Stomach smooth muscle (tissue), 2 donors: Measurements from ENCODE around the gene NCAN.

Source experiments
- H3K27ac ChIP-seq: one replicate; pipeline ENCODE4 v1.7.0; 2013; ENCODE audit warnings: mild to moderate bottlenecking, low read length, inconsistent platforms
- H3K27me3 ChIP-seq, 2 donors: one replicate each; pipeline ENCODE4 v1.7.0; 2013; ENCODE audit warnings: low read length in 2 of 2; ENCODE audit not compliant: insufficient read depth in 2 of 2, control insufficient read depth in 1 of 2
- H3K36me3 ChIP-seq, 2 donors: one replicate each; pipeline ENCODE4 v1.7.0; 2013; ENCODE audit warnings: low read length in 2 of 2; ENCODE audit not compliant: control insufficient read depth in 2 of 2, insufficient read depth in 2 of 2
- H3K4me1 ChIP-seq: one replicate; pipeline ENCODE4 v1.7.0; 2013; ENCODE audit warnings: low read length; ENCODE audit not compliant: control insufficient read depth, insufficient read depth
- H3K4me3 ChIP-seq, 2 donors: one replicate each; pipeline ENCODE4 v1.7.0; 2013; ENCODE audit warnings: low read length in 2 of 2
- H3K9ac ChIP-seq, 2 donors: one replicate each; pipeline ENCODE4 v1.7.0; 2013; ENCODE audit warnings: low read length in 2 of 2, mild to moderate bottlenecking in 1 of 2
- H3K9me3 ChIP-seq, 2 donors: one replicate each; pipeline ENCODE4 v1.7.0; 2013; ENCODE audit warnings: low read length in 2 of 2; ENCODE audit not compliant: control insufficient read depth in 2 of 2
- donor health status: healthy.
- donor health status: Pancreatic carcinoma.

NCAN gene

DNA sequence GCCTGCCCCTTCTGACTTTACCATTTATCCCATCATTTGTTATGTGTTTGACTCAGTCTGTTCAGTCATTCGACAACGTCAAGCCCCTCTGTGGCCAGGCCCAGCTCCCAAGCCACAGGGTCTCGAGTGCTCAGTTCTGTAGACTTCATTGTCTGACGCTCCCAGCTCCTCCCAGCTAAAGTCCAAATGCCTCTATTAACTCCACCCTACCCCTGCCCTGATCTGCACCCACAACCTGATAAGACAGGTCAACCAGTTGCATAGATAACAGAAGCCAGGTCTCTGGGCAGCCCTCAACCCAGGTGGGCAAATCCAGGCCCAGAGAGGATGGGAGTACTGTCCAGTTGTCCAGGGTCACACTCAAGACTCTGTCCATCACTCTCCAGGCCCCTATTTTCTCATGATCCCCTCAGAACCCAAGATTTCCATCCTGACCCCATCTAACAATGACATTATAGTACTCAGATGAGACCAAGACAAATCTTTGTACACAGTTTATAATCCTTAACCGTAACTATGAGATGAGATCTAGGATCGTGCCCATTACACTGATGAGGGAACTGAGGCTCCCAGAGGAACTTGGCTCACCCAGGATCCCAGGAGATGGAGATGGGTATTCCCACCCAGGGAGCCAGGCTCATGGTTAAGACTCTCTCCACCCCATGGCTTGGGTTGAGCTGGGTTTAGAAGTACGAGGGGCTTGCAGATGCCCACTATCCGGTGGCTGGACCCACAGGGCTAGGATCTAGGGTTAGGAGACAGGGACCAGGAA is 60.3 kb downstream of the NCAN start:
- Histone ChIP-seq H3K9ac (no peak overlapping the region), H3K4me3 (peak overlapping the region in 1 of 2 donors; percentile 44), H3K27me3 (peaks cover 8 to 13% of the 10 kb centered on the region in 2 donors), H3K27ac (no peak overlapping the region), H3K36me3 (peaks cover 5 to 8% of the 10 kb centered on the region in 2 donors), H3K9me3 (no peaks in the 10 kb centered on the region), H3K4me1 (peaks cover 3% of the 10 kb centered on the region)

DNA sequence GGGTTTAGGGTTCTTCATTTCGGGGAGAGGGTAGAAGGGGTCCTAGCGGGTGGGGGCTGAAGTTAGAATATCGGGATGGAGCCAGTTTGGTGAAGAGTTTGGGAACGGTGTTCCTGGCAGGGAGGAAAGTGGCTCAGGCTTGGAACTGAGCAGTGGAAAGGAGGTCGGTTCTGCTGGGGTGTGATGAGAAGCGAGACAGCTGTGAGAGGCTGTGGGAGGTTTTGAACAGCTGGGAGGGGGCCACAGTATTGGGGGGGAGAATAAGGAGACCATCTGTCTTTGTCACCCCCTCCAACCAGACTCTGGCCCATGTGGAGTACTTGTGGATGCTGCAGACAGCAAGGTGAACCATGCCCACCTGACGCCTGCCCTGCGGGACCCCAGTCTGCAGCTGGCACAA is 62.4 kb downstream of the NCAN start:
- peaks cover 8 to 13% of the 10 kb centered on the region in 2 donors for H3K27me3 ChIP-seq
- no peak overlapping the region for H3K9ac ChIP-seq
- H3K4me1 ChIP-seq: peaks cover 3% of the 10 kb centered on the region
- H3K36me3 ChIP-seq: peaks cover 17 to 24% of the 10 kb centered on the region in 2 donors
- H3K4me3 ChIP-seq: no peak overlapping the region
- H3K27ac ChIP-seq: no peak overlapping the region
- H3K9me3 ChIP-seq: no peaks in the 10 kb centered on the region

DNA sequence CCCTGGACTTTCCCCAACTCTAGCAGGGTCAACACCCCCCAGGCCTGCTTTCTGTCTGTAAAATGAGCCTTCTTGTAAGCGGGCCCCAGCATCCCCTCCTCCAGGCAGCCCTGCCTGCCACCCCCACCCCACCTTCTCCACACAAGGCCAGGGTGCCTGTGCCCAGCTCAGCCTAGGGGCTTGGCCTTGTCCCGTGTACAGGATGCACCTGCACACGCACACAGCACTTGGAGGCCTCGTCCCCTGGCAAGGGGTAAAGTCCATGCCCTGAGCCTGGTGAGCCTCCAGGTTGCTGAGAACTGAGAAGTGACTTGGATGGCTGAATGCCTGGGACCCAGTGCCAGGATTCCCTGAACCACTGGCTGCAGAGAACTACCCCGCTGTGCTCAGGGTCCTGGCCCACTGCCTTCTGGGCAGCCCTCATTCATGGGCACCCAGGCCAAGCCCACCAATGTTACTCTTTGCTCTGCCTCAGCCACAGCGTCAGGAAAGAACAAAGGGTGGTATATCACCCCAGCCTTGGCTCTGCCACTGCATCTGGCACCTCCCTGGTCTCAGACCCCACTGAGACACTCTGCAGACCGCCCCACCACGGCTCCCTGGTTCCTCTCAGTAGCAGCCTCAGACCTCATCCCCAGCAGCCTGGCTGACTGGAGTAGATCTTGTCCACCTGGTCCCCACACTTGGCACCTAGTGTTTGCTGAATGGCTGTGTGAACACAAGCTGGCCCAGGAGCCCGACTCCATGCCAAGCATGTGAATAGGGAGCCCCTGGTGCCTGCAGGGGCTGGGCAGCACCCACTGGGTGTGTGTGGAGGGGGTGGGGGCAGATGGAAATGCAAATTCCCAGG is 63.2 kb downstream of the NCAN start:
- Histone ChIP-seq H3K9ac (no peak overlapping the region), H3K27me3 (peaks cover 8 to 13% of the 10 kb centered on the region in 2 donors), H3K4me3 (no peak overlapping the region), H3K27ac (no peak overlapping the region), H3K36me3 (peaks cover 24 to 29% of the 10 kb centered on the region in 2 donors), H3K4me1 (peaks cover 3% of the 10 kb centered on the region), H3K9me3 (no peaks in the 10 kb centered on the region)

DNA sequence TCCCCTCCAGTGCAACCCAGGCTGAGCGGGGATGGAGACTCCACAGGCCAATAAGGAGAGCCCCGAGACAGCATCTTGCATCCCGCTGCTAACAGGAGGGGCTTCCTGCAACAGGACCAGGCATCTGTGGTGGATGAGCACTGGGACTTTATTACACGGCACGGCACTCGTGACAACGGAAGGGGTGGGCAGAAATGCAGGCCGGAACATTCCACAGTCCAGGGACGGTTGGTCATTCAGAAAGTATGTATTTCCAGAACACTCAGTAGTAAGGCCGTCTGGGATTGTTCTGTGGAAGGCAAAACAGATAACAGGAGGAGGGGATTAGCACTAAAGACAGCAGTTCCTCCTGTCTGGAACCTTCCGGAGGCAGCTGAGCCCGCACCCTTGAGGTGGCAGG is 64.6 kb downstream of the NCAN start:
- Histone ChIP-seq H3K9me3 (no peaks in the 10 kb centered on the region), H3K36me3 (peaks cover 31 to 42% of the 10 kb centered on the region in 2 donors), H3K4me1 (peaks cover 3% of the 10 kb centered on the region), H3K9ac (no peak overlapping the region), H3K27ac (no peak overlapping the region), H3K4me3 (no peak overlapping the region), H3K27me3 (peaks cover 8 to 13% of the 10 kb centered on the region in 2 donors)

DNA sequence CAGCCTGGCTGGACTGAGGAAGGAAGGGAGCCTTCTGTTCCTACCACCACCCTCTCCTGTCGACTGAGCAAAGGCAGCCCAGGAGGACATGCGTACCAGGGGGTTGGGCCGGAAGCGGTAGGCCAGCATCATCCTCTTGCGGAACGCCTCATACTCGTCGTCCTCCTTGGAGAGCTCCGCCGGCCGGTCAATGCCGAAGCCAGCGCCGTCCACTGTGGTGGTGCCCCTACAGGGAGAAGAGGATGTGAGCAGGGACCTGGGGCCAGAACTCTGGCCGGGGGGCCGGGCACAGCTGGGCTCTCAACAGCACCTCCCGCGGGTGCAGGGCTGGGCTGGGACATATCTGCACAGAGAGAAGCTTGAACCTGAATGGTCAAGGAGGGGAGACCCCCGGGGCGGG is 65.1 kb downstream of the NCAN start:
- no peaks in the 10 kb centered on the region for H3K9me3 ChIP-seq
- H3K27me3 ChIP-seq: peaks cover 8 to 13% of the 10 kb centered on the region in 2 donors
- peaks cover 3% of the 10 kb centered on the region for H3K4me1 ChIP-seq
- no peak overlapping the region for H3K27ac ChIP-seq
- H3K9ac ChIP-seq: no peak overlapping the region
- H3K36me3 ChIP-seq: peaks cover 35 to 46% of the 10 kb centered on the region in 2 donors
- no peak overlapping the region for H3K4me3 ChIP-seq

DNA sequence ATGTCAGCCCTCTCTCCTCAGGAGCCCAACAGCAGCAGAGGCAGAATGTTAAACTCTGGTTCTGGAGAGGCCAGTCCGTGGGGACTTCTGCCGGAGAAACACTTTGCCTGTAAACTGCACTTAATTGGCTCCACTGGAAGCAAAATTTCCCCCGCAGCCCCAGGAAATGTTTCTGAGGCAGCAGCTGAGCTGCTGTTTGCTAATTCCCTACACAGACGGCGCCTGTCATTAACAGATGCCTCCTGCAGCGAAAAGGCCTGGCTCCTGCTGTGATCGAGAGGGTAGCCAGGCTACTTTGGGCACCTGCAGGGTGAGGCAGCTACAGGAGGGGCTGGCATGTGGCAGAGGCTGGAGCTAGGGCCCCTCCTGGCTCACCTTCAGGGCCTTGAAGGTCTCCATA is 66.6 kb downstream of the NCAN start:
- Histone ChIP-seq H3K4me1 (peaks cover 2% of the 10 kb centered on the region), H3K27ac (no peak overlapping the region), H3K9me3 (no peaks in the 10 kb centered on the region), H3K9ac (no peak overlapping the region), H3K4me3 (no peak overlapping the region), H3K27me3 (peaks cover 4% of the 10 kb centered on the region in 2 donors), H3K36me3 (peaks cover 35 to 46% of the 10 kb centered on the region in 2 donors)

DNA sequence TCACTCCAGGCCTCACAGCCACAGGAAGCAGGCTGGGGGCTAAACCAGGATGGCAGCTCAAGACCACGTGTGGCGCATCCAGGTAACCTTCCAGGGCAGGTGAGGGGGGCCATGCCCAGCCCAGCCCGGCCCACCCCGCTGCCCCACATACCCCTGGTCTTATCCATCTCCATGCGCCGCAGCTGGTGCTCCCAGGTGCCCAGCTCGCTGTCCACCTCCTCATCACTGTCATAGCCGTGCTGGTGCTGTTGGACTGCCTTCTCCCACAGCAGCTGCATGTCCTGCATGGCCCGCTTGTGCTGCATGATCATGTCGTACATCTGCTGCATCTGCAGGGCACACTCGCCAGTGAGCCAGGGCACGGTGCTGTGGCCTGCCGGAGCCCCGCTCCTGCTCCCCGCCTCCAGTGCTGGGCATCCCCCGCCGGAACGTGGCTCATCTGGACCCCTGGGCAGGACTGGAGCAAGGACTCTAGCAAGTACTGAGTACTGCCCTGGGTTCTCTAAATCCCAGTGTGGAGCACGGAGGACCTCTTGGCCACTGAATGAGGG is 67.4 kb downstream of the NCAN start:
- Histone ChIP-seq H3K4me3 (no peak overlapping the region), H3K27ac (no peak overlapping the region), H3K9ac (no peak overlapping the region), H3K4me1 (no peaks in the 10 kb centered on the region), H3K27me3 (no peaks in the 10 kb centered on the region), H3K36me3 (peaks cover 39 to 50% of the 10 kb centered on the region in 2 donors), H3K9me3 (no peaks in the 10 kb centered on the region)

DNA sequence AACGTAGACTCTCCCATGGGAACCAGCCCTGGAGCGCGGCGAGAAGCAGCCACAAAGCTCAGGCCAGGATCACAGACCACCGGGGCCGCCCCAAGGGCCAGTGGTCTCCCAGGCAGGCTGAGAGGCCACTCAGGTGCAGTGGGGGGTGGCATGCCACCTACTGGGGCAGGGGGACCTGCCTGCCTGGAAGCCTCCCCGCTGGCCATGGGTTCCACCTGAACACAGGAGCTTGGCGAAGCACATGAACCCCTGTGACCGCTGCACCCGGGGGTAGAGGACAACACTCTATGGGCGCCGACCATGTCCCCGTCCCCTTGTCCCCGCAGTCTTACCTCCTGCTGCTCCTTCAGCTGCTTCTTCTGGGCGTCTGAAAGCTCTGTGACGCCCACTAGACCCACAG is 68.1 kb downstream of the NCAN start:
- Histone ChIP-seq H3K9me3 (no peaks in the 10 kb centered on the region), H3K4me1 (no peaks in the 10 kb centered on the region), H3K27me3 (no peaks in the 10 kb centered on the region), H3K9ac (no peak overlapping the region), H3K36me3 (peaks cover 44 to 54% of the 10 kb centered on the region in 2 donors), H3K4me3 (no peak overlapping the region), H3K27ac (no peak overlapping the region)

DNA sequence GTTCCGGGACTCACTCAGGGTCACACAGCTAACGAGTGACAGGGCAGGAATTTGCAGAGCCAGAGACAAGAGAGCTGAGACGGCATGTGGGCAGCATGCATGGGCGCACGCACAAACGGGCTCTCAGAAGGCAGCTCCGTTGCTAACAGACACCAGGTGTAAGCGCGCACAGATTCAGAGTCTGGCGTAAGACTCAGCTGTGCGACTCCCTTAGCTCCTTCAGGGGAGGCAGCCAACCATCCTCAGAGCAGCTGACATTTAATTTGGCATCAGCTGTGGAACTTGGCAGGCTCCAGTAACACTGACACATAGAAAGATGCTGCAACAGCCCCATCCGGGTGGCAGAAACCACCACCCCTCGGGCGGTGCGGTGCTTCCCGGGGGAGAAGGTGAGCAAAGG is 68.8 kb downstream of the NCAN start:
- no peak overlapping the region for H3K9ac ChIP-seq
- peaks cover 44 to 56% of the 10 kb centered on the region in 2 donors for H3K36me3 ChIP-seq
- no peaks in the 10 kb centered on the region for H3K4me1 ChIP-seq
- H3K27ac ChIP-seq: no peak overlapping the region
- no peaks in the 10 kb centered on the region for H3K9me3 ChIP-seq
- H3K4me3 ChIP-seq: no peak overlapping the region
- H3K27me3 ChIP-seq: no peaks in the 10 kb centered on the region

DNA sequence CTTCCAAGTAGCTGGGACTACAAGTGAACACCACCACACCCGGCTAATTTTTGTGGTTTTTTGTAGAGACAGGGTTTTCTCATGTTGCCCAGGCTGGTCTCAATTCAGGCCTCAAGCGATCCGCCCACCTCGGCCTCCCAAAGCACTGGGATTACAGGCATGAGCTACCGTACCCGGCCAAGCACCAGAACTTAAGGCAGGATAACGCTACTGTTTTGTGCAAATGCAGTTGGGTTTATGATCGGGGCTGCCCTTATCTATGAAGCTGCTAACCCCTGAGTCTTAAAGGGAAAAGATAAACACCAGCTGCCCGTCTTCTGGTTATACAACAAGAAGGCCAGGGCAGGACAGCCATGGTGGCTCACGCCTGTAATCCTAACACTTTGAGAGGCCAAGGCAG is 73.9 kb downstream of the NCAN start:
- Histone ChIP-seq H3K27ac (no peak overlapping the region), H3K9me3 (no peaks in the 10 kb centered on the region), H3K4me1 (no peaks in the 10 kb centered on the region), H3K9ac (no peak overlapping the region), H3K36me3 (peaks cover 19 to 34% of the 10 kb centered on the region in 2 donors), H3K4me3 (no peak overlapping the region), H3K27me3 (no peaks in the 10 kb centered on the region)
